HFFc6 (cell line): ENCODE measurements around the gene FAM209A. TPM values are rescaled to one million over a fixed set of nuclear protein-coding genes. Genes with fewer than 3 reads are reported as not detected.
"Not testable (repeated sequence)": the region's sequence is repeated elsewhere in the genome, so short reads cannot be mapped to it uniquely, and the experiment has no call there.

Experiments
- DNase-seq: peaks from one replicate; pipeline ENCODE4 v3.0.0-alpha.2; 2018
- H3K27ac Mint-ChIP-seq: 2 replicates; pipeline ENCODE4 v1.8.0; 2020; ENCODE audit warnings: mild to moderate bottlenecking, mixed read lengths
- H3K27me3 Mint-ChIP-seq: 2 replicates; pipeline ENCODE4 v1.8.0; 2021; ENCODE audit warnings: mild to moderate bottlenecking, moderate library complexity, mixed read lengths; ENCODE audit not compliant: insufficient read depth
- H3K36me3 Mint-ChIP-seq: 2 replicates; pipeline ENCODE4 v1.8.0; 2021; ENCODE audit warnings: low read depth, mixed read lengths
- H3K4me1 Mint-ChIP-seq: 2 replicates; pipeline ENCODE4 v1.8.0; 2020; ENCODE audit warnings: low read depth, mixed read lengths
- H3K4me3 Mint-ChIP-seq: 2 replicates; pipeline ENCODE4 v1.8.0; 2020; ENCODE audit warnings: mild to moderate bottlenecking, moderate library complexity, mixed read lengths
- H3K9me3 Mint-ChIP-seq: 2 replicates; pipeline ENCODE4 v1.8.0; 2020; ENCODE audit warnings: mild to moderate bottlenecking, mixed read lengths
- CTCF ChIP-seq: fragments of 200-600 bp; sonication (generic); IDR thresholded peaks from 2 replicates; pipeline ENCODE4 v1.5.0; 2021; ENCODE audit warnings: antibody characterized with exemption, mild to moderate bottlenecking
- total RNA-seq, 6 experiments: library from RNA; stranded (reverse); fragmentation: NEBNext Ultra II Directional; extraction: Animal tissue kit (Norgen Biotek cat#: 25700); gene quantifications; 2 replicates in 1 of 6; 3 replicates in 5 of 6; pipeline ENCODE4 v1.2.3, GENCODE V29; 2021

The FAM209A gene
- total RNA-seq, 6 experiments from 2014 or later = 0.21 TPM; not detected in 5

- H3K4me1 Mint-ChIP-seq = no peaks in the 10 kb centered on the region
- DNase-seq = no peak
- no peak overlapping the region for H3K4me3 Mint-ChIP-seq
- H3K27me3 Mint-ChIP-seq = no peaks in the 10 kb centered on the region; the same call in none of the 2 replicates
- H3K9me3 Mint-ChIP-seq = peaks cover 15% of the 10 kb centered on the region
- no peak overlapping the region for H3K27ac Mint-ChIP-seq
- H3K36me3 Mint-ChIP-seq = peaks cover 54% of the 10 kb centered on the region
- no peak for TF ChIP-seq CTCF
These were observed 4.4 kb upstream of the FAM209A start for GRCh38 chr20:56520180-56520579.

DNA sequence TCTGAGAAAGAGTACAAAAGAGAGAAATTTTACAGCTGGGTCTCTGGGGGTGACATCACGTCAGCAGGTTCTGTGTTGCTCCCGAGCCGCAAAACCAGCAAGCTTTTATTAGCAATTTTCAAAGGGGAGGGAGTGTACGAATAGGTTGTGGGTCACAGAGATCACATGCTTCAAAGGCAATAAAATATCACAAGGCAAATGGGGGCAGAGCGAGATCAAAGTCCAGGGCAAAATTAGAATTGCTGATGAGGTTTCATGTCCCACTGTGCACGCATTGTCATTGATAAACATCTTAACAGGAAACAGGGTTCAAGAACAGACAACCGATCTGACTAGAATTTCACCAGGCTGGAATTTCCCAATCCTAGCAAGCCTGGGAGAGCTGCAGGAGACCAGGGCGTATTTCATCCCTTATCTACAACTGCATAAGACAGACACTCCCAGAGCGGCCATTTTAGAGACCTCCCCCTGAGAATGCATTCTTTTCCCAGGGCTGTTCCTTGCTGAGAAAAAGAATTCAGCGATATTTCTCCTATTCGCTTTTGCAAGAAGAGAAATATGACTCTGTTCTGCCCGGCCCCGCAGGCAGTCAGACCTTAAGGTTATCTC, 3.7 kb upstream of the FAM209A start:
- H3K4me3 Mint-ChIP-seq, H3K27me3 Mint-ChIP-seq, H3K4me1 Mint-ChIP-seq, DNase-seq, H3K27ac Mint-ChIP-seq: not testable (repeated sequence)
- peaks cover 49% of the 10 kb centered on the region for H3K36me3 Mint-ChIP-seq
- H3K9me3 Mint-ChIP-seq = peaks cover 15% of the 10 kb centered on the region

GRCh38 chr20:56522311-56522710, 2.2 kb upstream of the FAM209A start:
- TF ChIP-seq CTCF = no peak
- Mint-ChIP-seq H3K4me3 (no peak overlapping the region), H3K4me1 (no peaks in the 10 kb centered on the region), H3K27me3 (no peaks in the 10 kb centered on the region; the same call in none of the 2 replicates), H3K9me3 (peaks cover 15% of the 10 kb centered on the region), H3K36me3 (peaks cover 47% of the 10 kb centered on the region), H3K27ac (no peak overlapping the region)
- DNase-seq = no peak

GRCh38 chr20:56527521-56527920, 3.0 kb downstream of the FAM209A start:
- TF ChIP-seq CTCF = no peak
- no peaks in the 10 kb centered on the region for H3K9me3 Mint-ChIP-seq
- no peak for DNase-seq
- H3K4me1 Mint-ChIP-seq = no peaks in the 10 kb centered on the region
- H3K36me3 Mint-ChIP-seq = no peaks in the 10 kb centered on the region
- H3K27me3 Mint-ChIP-seq = peaks cover 2% of the 10 kb centered on the region
- no peak overlapping the region for H3K4me3 Mint-ChIP-seq
- no peak overlapping the region for H3K27ac Mint-ChIP-seq

GRCh38 chr20:56532946-56533345, 8.4 kb downstream of the FAM209A start, which contains the start of gene FAM209B:
Gene FAM209B (plus strand): TSS chr20:56533246. CDS start chr20:56533342, 96 bp downstream.
- not testable (repeated sequence) for H3K27ac Mint-ChIP-seq, H3K4me1 Mint-ChIP-seq, DNase-seq, H3K27me3 Mint-ChIP-seq, H3K36me3 Mint-ChIP-seq, H3K9me3 Mint-ChIP-seq, H3K4me3 Mint-ChIP-seq

- Mint-ChIP-seq H3K4me3 (no peak overlapping the region), H3K27ac (no peak overlapping the region), H3K9me3 (no peaks in the 10 kb centered on the region), H3K4me1 (no peaks in the 10 kb centered on the region; the same call in 1 of the 2 replicates), H3K27me3 (peaks cover 11% of the 10 kb centered on the region), H3K36me3 (no peaks in the 10 kb centered on the region)
- TF ChIP-seq CTCF = no peak
- DNase-seq = no peak
These were observed 13.5 kb downstream of the FAM209A start for GRCh38 chr20:56537997-56538396.
